ENCODE results near the gene SMG6.

The SMG6 gene

DNA sequence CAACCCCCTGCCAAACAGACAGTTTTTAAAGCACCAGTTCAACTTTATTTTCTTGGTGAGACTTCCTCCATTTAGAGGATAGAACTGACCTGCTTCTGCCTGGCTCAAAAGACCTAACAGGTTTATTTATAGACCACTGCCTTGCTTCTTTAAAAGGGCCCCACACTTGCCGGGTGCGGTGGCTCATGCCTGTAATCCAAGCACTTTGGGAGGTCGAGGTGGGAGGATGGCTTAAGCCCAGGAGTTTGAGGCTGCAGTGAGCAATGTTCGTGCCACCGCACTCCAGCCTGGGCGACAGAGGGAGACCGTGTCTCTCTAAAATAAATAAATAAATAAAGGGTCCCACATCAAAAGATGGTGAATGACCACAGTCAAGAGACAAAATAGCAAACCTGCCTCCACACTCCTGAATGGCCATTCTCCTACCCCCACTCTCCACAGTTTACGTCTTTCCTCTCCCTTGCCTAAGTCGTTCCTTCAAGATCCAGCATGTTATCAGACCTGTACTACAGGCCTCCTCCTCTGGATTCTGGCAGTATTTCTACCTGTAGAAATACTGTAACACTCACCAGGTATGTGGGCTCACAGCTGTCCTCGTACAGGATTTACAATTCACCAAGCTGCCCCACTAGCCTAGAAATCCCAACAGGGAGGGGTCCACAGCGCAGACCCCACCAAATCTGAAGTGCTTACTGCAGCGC is 95.6 kb downstream of the SMG6 start:
- TF ChIP-seq, protein P1, sequence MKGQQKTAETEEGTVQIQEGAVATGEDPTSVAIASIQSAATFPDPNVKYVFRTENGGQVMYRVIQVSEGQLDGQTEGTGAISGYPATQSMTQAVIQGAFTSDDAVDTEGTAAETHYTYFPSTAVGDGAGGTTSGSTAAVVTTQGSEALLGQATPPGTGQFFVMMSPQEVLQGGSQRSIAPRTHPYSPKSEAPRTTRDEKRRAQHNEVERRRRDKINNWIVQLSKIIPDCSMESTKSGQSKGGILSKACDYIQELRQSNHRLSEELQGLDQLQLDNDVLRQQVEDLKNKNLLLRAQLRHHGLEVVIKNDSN (IDR thresholded peaks at IDR 0.05) = no peak

DNA sequence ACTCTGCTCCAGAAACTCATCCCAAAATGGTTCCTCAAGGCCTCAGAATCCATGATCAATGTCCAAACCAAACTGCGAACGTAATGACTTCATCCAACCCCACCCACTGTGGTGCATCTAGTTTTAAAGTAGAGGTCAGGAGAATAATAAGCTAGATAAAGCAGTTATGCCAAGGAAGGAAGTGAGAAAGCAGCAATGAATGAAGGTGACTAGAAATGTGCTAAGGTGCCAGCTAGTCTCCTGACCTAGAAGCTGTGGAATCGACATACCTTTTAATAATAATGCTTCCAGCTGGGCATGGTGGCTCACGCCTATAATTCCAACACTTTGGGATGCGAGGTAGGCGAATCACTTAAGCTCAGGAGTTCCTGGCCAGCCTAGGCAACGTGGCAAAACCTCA is 99.2 kb downstream of the SMG6 start:
- TF ChIP-seq CEBPB (IDR thresholded peaks at IDR 0.05) (no peak), TCF12 (IDR thresholded peaks at IDR 0.05; ENCODE audit: low read depth) (no peak)

- TF ChIP-seq RAD21 (IDR thresholded peaks at IDR 0.05; ENCODE audit: low read depth) (no peak), EGR1 (IDR thresholded peaks at IDR 0.05) (no peak), TCF12 (IDR thresholded peaks at IDR 0.05; ENCODE audit: low read depth) (no peak), YY1 (IDR thresholded peaks at IDR 0.05; ENCODE audit: low read depth) (no peak), TEAD4 (IDR thresholded peaks at IDR 0.05) (no peak), CREB1 (IDR thresholded peaks at IDR 0.05; ENCODE audit: low read depth) (no peak), CEBPB (IDR thresholded peaks at IDR 0.05) (no peak), EP300 (IDR thresholded peaks at IDR 0.05; ENCODE audit: borderline replicate concordance) (no peak), TAF1 (IDR thresholded peaks at IDR 0.05; ENCODE audit: low read depth) (no peak), ZBTB7A (IDR thresholded peaks at IDR 0.05; ENCODE audit: low read depth) (no peak), FOXM1 (IDR thresholded peaks at IDR 0.05; ENCODE audit: borderline replicate concordance, low read depth) (no peak), NFIC (IDR thresholded peaks at IDR 0.05) (no peak)
- TF ChIP-seq, protein P1 (IDR thresholded peaks at IDR 0.05) = no peak
- TF ChIP-seq, protein P2, sequence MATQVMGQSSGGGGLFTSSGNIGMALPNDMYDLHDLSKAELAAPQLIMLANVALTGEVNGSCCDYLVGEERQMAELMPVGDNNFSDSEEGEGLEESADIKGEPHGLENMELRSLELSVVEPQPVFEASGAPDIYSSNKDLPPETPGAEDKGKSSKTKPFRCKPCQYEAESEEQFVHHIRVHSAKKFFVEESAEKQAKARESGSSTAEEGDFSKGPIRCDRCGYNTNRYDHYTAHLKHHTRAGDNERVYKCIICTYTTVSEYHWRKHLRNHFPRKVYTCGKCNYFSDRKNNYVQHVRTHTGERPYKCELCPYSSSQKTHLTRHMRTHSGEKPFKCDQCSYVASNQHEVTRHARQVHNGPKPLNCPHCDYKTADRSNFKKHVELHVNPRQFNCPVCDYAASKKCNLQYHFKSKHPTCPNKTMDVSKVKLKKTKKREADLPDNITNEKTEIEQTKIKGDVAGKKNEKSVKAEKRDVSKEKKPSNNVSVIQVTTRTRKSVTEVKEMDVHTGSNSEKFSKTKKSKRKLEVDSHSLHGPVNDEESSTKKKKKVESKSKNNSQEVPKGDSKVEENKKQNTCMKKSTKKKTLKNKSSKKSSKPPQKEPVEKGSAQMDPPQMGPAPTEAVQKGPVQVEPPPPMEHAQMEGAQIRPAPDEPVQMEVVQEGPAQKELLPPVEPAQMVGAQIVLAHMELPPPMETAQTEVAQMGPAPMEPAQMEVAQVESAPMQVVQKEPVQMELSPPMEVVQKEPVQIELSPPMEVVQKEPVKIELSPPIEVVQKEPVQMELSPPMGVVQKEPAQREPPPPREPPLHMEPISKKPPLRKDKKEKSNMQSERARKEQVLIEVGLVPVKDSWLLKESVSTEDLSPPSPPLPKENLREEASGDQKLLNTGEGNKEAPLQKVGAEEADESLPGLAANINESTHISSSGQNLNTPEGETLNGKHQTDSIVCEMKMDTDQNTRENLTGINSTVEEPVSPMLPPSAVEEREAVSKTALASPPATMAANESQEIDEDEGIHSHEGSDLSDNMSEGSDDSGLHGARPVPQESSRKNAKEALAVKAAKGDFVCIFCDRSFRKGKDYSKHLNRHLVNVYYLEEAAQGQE (IDR thresholded peaks at IDR 0.05; ENCODE audit: low read depth) = no peak
- TF ChIP-seq, protein P3, sequence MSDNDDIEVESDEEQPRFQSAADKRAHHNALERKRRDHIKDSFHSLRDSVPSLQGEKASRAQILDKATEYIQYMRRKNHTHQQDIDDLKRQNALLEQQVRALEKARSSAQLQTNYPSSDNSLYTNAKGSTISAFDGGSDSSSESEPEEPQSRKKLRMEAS (IDR thresholded peaks at IDR 0.05) = no peak
Observed at GRCh38 chr17:2203818-2204217, 99.8 kb downstream of the SMG6 start.

- TF ChIP-seq YY1 (IDR thresholded peaks at IDR 0.05; ENCODE audit: low read depth) (no peak), CEBPB (IDR thresholded peaks at IDR 0.05) (no peak), NFIC (IDR thresholded peaks at IDR 0.05) (no peak), TEAD4 (IDR thresholded peaks at IDR 0.05) (no peak), TAF1 (IDR thresholded peaks at IDR 0.05; ENCODE audit: low read depth) (no peak), RAD21 (IDR thresholded peaks at IDR 0.05; ENCODE audit: low read depth) (no peak), FOXM1 (IDR thresholded peaks at IDR 0.05; ENCODE audit: borderline replicate concordance, low read depth) (no peak), ZBTB7A (IDR thresholded peaks at IDR 0.05; ENCODE audit: low read depth) (no peak), EGR1 (IDR thresholded peaks at IDR 0.05) (no peak), TCF12 (IDR thresholded peaks at IDR 0.05; ENCODE audit: low read depth) (no peak), CREB1 (IDR thresholded peaks at IDR 0.05; ENCODE audit: low read depth) (no peak)
- TF ChIP-seq, protein P1 (IDR thresholded peaks at IDR 0.05) = no peak
- TF ChIP-seq, protein P3 (IDR thresholded peaks at IDR 0.05) = no peak
- TF ChIP-seq, protein P2 (IDR thresholded peaks at IDR 0.05; ENCODE audit: low read depth) = no peak
Observed at GRCh38 chr17:2202996-2203575, 100.5 kb downstream of the SMG6 start.

GRCh38 chr17:2202302-2202995 is 101.1 kb downstream of the SMG6 start:
- TF ChIP-seq, protein P2 (IDR thresholded peaks at IDR 0.05; ENCODE audit: low read depth) = no peak
- TF ChIP-seq, protein P1 (IDR thresholded peaks at IDR 0.05) = no peak
- no peak for TF ChIP-seq ZBTB7A (IDR thresholded peaks at IDR 0.05; ENCODE audit: low read depth)
- no peak for TF ChIP-seq CEBPB (IDR thresholded peaks at IDR 0.05)
- no peak for TF ChIP-seq TCF12 (IDR thresholded peaks at IDR 0.05; ENCODE audit: low read depth)
- TF ChIP-seq TEAD4 (IDR thresholded peaks at IDR 0.05) = no peak
- TF ChIP-seq FOXM1 (IDR thresholded peaks at IDR 0.05; ENCODE audit: borderline replicate concordance, low read depth) = no peak
- TF ChIP-seq CREB1 (IDR thresholded peaks at IDR 0.05; ENCODE audit: low read depth) = no peak
- TF ChIP-seq NFIC (IDR thresholded peaks at IDR 0.05) = no peak
- TF ChIP-seq EP300 (IDR thresholded peaks at IDR 0.05; ENCODE audit: borderline replicate concordance) = no peak
- TF ChIP-seq, protein P3 (IDR thresholded peaks at IDR 0.05) = no peak
- TF ChIP-seq EGR1 (IDR thresholded peaks at IDR 0.05) = no peak
- no peak for TF ChIP-seq TAF1 (IDR thresholded peaks at IDR 0.05; ENCODE audit: low read depth)
- TF ChIP-seq RAD21 (IDR thresholded peaks at IDR 0.05; ENCODE audit: low read depth) = no peak
- TF ChIP-seq YY1 (IDR thresholded peaks at IDR 0.05; ENCODE audit: low read depth) = no peak

All from Ishikawa (cell line).